GM18951 (cell line): ENCODE results near the gene ARHGEF39.

Experiments used
- POLR2A ChIP-seq: IDR thresholded peaks from 4 replicates; pipeline ENCODE4 v1.6.1; 2011; ENCODE audit warnings: mild to moderate bottlenecking; ENCODE audit not compliant: insufficient read length, insufficient read depth; ENCODE audit errors: extremely low read depth
- in situ Hi-C: fragments of 300-500 bp; cut with MboI; formaldehyde crosslinking; loops from one replicate; pipeline ENCODE4 v1.12.0; 2022; ENCODE audit warnings: low sequenced_read_pairs, mixed read lengths, inconsistent platforms; ENCODE audit not compliant: unreplicated experiment

The ARHGEF39 gene

GRCh38 chr9:35664531-35665470 is at the start of gene ARHGEF39:
ARHGEF39 (minus strand) TSS chr9:35665195; CDS start chr9:35665169, 26 bp downstream.
- peak; percentile 82 for TF ChIP-seq POLR2A

GRCh38 chr9:35714123-35714522 is 49.1 kb upstream of the ARHGEF39 start:
- TF ChIP-seq POLR2A, result no peak
- in situ Hi-C loops, result no loop called here

More at GRCh38 chr9:35664531-35665470, at the start of gene ARHGEF39:
- in situ Hi-C loops, result no loop called here

GRCh38 chr9:35713578-35713977 is 48.6 kb upstream of the ARHGEF39 start:
- no peak for TF ChIP-seq POLR2A
- in situ Hi-C loops, result no loop called here

- no peak for TF ChIP-seq POLR2A
- in situ Hi-C loops, result no loop called here
Measured at GRCh38 chr9:35712762-35713400, 47.9 kb upstream of the ARHGEF39 start.

- TF ChIP-seq POLR2A, result no peak
- in situ Hi-C loops, result no loop called here
Measured at GRCh38 chr9:35711501-35712428, 46.8 kb upstream of the ARHGEF39 start.

GRCh38 chr9:35710818-35711500 is 46.0 kb upstream of the ARHGEF39 start:
- in situ Hi-C loops, result no loop called here
- TF ChIP-seq POLR2A, result no peak

GRCh38 chr9:35708146-35708545 is 43.2 kb upstream of the ARHGEF39 start:
- TF ChIP-seq POLR2A, result no peak
- in situ Hi-C loops, result no loop called here

GRCh38 chr9:35706951-35707350 is 42.0 kb upstream of the ARHGEF39 start:
- no peak for TF ChIP-seq POLR2A
- in situ Hi-C loops, result no loop called here

GRCh38 chr9:35705836-35706430 is 40.9 kb upstream of the ARHGEF39 start:
- in situ Hi-C loops, result no loop called here
- no peak for TF ChIP-seq POLR2A

GRCh38 chr9:35705372-35705771 is 40.4 kb upstream of the ARHGEF39 start:
- TF ChIP-seq POLR2A, result no peak
- in situ Hi-C loops, result no loop called here

- TF ChIP-seq POLR2A, result no peak
- in situ Hi-C loops, result no loop called here
Measured at GRCh38 chr9:35703906-35704672, 39.1 kb upstream of the ARHGEF39 start.
